ENCODE results near the gene INPP5A.

Gene INPP5A

GRCh38 chr10:132493756-132494290 lies 43.8 kb upstream of the INPP5A start:
- no peak for DNase-seq (ENCODE audit: extremely low read depth, low read depth)
- TF ChIP-seq CTCF (IDR thresholded peaks at IDR 0.05; ENCODE audit: low read depth, low read length): no peak

GRCh38 chr10:132494866-132495630 lies 42.5 kb upstream of the INPP5A start:
- no peak for TF ChIP-seq CTCF (IDR thresholded peaks at IDR 0.05; ENCODE audit: low read depth, low read length)
- no peak for DNase-seq (ENCODE audit: extremely low read depth, low read depth)

GRCh38 chr10:132496360-132497062 lies 41.1 kb upstream of the INPP5A start:
- DNase-seq (ENCODE audit: extremely low read depth, low read depth): no peak
- no peak for TF ChIP-seq CTCF (IDR thresholded peaks at IDR 0.05; ENCODE audit: low read depth, low read length)

GRCh38 chr10:132497063-132497680 lies 40.4 kb upstream of the INPP5A start:
- TF ChIP-seq CTCF (IDR thresholded peaks at IDR 0.05; ENCODE audit: low read depth, low read length): no peak
- no peak for DNase-seq (ENCODE audit: extremely low read depth, low read depth)

- no peak for TF ChIP-seq CTCF (IDR thresholded peaks at IDR 0.05; ENCODE audit: low read depth, low read length)
- no peak for DNase-seq (ENCODE audit: extremely low read depth, low read depth)
Observed at GRCh38 chr10:132497861-132498561, 39.6 kb upstream of the INPP5A start.

GRCh38 chr10:132498562-132499366 lies 38.8 kb upstream of the INPP5A start:
- no peak for TF ChIP-seq CTCF (IDR thresholded peaks at IDR 0.05; ENCODE audit: low read depth, low read length)
- DNase-seq (ENCODE audit: extremely low read depth, low read depth): no peak

All from AG09319 (cell line).